ENCODE measurements around the gene FAM3A.
"Not testable (repeated sequence)": the region's sequence is repeated elsewhere in the genome, so short reads cannot be mapped to it uniquely, and the experiment has no call there.

The FAM3A gene

DNA sequence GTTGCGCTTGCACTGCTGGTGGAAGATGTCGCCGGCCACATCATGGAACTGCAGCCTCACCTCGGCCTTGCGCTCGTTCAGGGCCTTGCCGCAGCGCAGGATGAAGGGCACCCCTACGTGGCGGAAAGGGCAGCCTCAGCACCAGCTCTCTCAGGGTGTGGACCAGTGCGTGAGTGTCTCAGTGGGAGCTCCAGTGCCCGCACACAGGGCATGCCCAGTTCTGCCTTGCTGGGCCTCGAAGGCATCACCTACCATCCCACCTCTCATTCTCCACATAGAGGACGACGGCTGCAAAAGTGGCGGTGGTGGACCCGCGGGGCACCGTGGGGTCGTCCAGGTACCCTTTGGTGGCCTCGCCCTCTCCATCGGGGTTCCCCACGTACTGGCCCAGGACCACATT, 16.7 kb upstream of the FAM3A start:
- no peak for FAIRE-seq

DNA sequence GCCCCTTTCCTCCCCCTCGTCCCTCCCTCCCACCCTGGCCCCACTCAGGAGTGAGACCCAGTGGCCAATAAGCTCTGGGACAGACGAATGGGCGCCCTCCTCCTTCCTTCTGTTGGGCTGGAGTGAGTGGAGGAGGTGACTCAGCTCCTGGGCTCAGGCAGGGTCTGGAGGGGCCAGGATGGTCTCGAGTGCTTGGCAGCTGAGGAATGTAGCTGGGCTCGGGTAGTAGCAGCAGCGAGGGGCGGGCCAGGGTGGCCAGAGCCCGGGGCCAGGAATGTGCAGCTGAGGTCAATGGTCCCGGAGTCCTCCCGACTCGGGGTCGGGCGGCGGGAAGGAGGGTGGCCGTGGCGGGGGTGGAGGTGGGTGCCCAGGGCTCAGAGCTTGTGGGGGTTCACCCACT, 15.6 kb upstream of the FAM3A start:
- no peak for FAIRE-seq

DNA sequence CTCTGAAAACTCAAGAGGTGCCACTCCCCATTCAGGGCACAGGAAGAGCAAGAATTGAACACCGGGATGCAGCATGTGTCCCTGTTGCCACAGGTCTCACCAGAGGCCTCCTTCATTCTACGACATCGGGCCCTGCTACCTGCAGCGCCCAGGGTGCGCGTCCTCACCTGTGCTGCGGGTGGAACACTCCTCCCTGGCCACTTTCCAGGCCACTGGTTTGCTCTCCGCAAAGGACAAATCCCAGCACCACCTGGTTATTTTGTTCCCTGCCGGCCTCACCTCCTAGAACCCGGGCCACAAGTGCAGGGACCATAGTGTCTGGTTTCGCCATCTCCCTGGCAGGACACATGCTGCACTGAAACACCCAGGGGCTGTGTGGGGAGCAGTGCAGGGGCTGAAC, 14.3 kb upstream of the FAM3A start:
- no peak for FAIRE-seq

DNA sequence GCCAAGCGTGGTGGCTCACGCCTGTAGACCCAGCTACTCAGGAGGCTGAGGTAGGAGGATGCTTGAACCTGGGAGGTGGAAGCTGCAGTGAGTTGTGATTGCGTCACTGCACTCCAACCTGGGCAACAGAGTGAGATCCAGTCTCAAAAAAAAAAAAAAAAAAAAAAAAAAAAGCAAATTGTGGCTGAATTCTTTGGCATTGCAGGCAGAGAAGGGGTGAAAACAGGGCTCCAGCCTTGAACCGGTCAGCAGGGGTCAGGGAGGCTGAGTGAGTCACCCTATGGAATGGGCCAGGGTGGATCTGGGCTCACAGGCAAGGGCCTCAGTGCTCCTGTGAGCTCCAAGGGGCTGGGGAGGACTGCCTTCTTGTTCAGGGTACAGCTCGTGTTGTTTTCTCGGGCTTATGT, 13.2 kb upstream of the FAM3A start:
- no peak for FAIRE-seq

DNA sequence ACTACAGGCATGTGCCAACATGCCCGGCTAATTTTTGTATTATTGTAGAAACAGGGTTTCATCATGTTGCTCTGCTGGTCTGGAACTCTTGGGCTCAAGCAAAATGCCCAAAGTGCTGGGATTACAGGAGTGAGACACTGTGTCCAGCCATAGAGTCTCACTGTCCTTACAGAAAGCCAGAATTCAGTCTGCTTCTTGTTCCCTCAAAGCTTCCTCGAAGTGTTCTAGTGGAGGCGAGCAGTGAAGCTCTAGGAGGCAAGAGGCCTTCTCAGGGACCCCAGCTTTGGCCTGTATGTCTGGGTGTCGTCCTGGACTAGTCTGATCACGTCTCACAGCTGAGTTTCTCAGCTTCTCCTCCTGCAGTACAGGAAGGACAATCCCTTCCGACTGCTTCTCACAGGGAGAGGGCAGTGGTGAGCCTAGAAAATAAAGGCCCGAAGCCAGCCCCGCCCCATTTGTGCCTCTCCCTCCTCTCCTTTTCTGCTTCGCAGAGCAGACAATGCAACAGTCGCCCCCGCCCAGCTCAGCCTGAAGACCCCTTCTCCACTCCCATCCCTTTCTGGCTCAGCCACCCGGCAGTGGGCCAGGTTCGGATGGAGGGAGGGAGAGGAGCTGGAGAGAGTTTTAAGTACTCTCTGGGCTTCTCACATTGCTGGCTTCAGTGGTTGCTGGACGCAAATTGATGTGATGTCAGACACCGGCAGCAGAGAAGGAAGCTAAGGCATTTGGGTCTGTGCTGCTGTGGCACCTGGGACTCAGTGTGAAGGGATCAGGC, 11.1 kb upstream of the FAM3A start:
- no peak for FAIRE-seq

DNA sequence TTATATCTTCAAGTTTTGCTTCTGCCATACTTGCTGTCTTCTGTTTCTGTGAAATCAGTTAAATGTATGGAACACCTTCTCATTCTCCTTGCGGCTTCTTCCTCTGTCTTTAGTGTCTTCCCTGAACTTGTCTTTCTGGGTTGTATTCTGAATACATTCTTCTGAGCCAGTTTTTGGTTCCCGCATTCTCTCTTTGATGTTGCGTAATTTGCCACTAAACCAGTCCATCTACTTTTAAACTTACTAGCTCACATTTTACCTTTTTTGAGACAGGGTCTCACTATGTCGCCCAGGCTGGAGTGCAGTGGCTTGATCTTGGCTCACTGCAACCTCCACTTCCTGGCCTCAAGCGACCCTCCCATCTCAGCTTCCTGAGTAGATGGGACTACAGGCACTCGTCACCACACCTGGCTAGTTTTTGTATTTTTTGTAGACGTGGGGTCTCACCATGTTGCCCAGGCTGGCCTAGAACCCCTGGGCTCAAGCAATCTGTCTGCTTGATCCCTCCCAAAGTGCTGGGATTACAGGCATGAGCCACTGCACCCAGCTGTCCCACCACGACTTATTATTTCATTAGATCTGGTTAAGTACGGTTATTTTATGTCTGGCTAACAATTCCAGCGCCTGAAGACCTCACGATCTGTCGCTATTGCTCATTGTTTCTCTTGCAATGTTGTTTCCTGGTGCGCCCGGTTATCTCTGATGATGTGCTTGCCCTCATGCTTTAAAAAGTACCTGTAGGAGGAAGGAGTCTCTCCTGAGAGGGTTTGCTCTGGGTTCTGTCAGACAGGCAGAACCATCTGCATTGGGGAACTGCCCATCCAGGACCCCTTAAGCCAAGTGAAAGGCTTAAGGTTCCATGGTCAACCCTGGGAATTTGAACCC, 9.8 kb upstream of the FAM3A start:
- FAIRE-seq = no peak

DNA sequence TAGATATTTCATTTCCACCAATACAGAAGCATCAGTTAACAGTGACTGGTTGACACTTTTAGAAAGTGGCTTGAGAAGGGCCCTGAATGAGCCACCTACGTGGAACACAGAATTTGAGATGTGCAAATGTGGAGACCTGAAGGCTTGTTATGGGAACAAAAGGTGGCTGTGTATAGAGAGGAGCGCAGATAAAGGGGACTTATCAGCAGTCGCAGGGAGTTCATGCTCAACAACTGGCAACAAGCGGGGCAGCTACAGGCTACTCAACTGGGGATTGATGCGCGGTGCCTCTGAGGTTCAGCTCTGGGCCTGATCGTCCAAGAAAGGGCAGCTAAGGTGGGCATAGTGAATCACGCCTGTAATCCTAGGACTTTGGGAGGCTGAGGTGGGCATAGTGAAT, 3.4 kb upstream of the FAM3A start:
- FAIRE-seq = no peak

DNA sequence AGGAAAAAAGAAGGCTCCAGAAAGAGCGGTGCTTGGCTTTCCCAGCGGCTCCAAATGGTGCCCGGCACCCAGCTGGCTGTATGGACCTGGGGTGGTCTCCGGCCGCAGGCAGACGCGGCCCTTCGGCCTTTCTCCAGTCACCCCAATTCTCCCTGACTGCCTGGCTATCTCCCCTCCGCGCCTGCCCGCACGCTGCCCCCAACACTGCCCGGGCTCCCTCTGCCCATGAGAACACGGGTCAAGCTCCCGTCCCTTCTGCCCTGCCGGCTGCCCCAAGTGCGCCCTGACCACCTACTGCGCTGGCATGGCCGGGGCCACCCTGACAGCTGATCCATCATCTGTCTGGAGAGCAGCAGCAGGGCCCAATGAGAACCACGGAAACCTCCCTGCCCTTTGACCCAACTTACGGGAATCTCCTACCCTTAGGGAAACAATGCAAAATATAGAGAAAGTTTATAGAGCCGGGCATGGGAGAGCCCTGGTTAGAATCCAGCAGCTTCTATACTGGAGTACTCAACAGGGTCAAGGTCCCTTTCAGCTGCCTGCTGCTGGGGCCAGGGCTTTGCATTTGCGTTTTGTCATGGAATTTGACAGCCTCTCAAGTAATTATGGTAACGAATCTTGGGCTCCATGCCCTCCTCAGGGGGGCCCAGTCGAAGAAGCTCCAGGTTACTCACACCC, 1.2 kb upstream of the FAM3A start:
- no peak for FAIRE-seq

DNA sequence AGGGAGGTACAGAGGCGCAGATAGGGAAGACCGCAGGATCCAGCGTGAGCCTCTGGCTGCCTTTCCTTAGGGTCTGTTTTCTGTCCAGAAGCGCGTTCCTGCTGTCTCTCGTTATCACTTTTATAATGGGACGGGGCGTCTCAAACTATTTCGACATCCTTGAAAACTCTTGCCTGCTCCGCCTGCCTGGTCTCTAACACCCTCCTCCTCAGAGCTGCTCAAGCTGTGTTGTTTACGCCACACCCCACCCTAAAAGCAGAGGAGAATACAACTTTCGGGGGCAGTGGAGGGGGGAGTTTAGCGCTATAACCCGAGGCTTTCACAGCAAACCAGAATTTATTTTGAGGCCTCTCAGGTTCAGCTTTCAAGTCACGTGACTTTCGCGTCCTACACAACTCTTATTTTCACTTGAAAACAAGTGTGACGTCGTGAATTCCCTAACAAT, 646 bp upstream of the FAM3A start:
- FAIRE-seq = no peak

DNA sequence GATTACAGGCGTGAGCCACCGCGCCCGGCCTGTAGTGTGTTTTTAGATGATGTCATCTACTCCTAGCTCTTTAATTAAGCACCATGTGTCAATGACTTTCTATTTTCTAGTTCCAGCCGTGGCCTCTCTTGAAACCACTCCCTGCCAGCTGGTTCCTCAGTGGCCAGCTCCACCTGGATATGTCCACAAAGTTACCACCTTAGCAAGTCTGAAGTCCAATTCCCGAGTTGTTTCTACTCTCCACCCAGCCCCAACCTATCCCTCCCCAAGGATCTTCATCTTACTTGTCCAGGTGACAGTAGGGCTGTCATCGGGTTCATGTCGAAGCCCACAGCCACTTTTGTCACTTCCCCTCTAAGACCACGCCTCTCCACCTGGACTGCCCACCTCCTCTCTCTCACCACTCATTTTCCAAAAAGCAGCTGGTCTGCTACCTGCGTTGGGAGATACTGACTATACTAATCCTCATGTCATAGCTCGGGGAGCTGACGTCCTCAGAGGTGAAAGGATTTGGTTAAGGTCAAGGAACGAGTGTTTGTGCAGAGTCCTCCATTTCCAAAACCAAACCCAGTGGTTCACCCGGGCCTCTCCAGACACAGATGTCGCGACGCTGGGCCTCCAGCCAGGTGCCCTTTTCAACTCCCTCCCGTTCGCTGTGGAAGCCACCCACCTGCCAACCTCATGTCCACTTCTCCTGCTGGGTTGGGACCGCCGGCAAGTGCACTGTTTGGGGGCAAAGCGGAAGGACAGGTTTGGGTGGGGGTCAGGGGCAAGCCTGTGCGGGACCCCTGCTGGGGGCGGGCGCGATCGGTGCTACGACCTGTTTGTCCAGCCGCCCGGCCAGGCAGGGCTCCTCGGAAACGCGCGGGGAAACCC, 704 bp downstream of the FAM3A start:
- peak; percentile 62 for FAIRE-seq

DNA sequence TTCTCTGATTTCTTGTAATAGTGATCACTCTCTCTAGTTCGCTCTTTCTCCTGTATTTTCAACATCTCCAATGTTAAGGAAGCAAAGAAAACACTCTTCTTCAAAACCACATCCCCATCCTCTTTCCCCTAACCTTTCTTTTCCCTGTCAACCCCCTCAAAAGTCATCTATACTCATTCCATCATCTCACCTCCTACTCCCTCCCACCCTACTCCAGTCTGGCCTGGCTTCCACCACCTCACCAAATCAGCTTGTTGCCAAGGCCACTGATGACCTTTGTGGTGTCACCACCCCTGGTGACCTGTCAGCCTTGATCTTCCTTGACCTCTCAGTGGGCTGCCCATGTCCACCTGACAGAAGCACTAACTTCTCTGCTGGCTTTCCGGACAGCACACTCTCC, 2.3 kb downstream of the FAM3A start:
- FAIRE-seq = no peak

DNA sequence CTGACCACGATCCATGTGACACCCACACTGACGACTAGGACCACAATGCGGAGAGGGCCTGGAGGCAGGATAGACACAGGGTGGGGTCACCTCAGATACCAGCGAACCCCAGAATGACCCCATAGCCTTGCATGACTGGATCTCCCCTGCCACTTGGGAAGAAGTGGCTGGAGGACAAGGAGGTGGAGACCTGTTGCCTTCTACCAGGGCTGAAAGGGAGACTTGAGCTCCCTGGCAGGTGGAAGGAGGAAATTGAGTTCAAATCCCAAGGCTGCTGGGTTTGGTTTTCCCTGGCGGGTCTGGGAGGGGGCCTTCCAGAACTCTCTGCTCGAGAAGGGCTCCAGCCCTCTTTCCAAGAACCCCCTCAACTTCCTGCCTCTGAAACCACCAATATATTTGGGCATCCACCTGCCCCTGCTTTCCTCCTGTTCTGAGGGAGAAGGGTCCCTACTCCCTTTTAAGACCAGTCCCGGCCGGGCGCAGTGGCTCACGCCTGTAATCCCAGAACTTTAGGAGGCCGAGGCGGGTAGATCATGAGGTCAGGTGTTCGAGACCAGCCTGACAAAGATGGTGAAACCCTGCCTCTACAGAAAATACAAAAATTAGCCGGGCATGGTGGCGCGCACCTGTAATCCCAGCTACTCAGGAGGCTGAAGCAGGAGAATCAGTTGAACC, 3.0 kb downstream of the FAM3A start:
- FAIRE-seq = no peak

DNA sequence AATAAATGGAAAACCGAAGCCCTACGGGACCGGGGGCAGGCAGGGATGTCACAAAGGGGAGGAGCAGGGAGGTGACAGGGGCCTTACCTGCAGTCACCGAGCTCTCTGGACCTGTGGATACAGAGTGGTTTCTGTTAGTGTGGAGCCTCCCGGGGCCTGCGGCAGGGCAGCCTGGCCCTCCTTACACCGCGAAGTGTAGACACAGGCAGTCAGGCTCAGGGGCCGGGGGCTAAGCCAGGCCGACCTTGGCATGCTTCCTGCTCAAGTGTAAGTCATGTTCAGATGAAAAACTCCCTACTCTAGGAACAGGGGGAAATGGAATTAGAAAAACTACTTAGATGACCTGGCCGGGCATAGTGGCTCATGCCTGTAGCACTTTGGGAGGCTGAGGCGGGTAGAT, 4.3 kb downstream of the FAM3A start:
- FAIRE-seq = no peak

DNA sequence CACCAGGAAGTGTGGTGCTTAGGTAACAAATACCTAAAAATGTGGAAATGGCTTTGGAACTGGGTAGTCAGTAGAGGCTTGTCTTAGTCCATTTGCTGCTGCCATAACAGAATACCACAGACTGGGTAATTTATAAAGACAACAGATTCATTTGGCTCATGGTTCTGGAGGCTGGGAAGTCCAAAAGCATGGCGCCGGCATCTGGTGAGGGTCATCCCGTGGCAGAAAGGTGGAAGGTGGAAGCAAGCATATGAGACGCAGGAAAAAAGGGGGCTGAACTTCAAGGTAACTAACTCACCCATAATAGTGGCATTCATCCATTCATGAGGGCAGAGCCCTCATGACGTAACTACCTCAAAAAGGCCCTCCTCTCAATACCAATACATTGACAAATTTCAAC, 6.6 kb downstream of the FAM3A start:
- FAIRE-seq = no peak

DNA sequence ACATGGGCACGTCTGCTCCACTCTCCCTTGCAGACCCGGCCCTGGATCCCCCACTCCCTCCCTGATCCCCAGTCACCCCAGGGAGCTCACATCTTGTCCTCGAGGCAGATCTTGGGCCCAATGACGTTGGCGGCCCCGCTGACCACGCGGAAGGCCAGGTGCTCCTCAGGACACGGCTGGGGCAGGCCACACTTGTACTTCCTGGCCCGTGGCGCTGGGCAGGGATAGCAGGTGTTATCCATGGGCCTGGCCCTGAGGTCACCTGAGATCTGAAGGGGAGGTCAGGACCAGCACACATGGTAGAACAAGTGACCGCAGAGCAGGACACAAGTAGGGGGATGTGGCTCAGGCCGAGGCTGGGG, 7.7 kb downstream of the FAM3A start:
- no peak for FAIRE-seq

DNA sequence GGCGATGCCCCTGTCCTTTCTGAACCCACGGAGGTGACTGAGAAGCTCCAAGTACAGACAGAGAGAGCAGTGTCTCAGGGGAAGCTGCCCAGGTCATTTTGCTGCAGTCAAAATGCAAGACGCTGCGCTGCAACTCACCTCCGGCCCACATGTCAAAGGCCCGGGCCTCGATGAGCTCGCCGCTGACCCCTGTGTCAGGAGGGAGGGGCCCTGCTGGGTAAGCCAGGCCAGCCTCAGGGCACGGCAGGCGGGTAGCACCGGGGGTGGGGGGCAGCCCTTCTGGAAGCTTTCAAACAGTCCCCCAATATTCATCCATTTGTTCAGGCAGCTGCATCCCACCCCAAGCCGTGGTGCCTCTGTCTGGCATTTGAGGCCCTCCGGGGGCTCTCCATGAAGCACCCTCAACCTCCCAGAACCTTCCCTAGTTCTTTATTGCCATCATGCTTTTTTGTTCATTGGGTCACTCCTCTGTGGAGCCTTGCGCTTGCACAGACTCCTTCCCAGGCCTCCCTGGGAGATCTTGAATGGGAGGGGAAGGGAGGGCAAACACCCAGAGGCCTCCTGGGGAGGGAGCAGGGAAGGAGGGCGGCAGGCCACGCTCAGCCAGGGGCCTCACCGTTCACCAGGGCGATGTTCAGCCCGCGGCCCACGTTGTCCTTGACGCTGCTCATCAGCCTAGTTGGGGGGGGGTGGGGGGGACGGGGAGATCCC, 8.2 kb downstream of the FAM3A start:
- no peak for FAIRE-seq

DNA sequence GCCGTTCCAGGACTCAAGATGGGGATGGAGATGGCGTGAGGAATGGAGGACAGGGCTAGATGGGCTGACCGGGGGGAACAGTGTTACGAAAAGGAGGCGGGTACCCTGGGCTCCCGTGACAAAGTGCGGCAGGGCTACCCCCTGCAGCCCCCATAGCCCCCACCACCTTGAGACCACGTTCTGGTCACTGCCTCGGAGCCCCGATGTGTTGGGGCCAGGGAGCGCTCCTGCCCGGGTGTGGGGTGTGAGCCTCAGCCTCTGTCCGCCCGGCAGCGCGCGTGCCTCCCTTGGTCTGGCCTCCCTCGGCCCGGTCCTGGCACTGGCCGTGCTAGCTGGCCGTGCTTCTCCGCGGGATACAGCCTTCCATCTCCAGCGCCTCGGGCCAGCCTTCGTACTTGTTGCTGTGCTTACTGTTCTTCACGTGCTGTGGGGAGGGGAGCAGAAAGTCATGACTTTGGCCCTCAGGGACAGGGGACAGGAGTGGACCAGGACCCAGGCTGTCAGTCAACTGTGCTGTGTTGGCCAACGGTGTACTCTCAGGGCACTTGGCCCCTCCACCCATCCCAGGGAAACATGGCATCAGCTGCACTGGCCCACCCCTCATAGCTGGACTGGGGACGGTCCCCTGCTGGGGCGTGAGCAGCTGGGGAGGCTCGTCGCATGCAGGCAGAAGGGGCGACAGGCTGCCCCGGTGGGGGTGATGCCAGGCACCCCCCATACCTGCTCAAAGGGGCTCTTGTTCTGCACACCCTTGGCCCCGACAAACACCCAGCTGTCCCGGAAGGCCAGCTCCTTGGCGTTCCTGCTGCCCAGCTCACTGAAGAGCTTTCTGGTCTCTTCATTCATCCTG, 9.3 kb downstream of the FAM3A start:
- no peak for FAIRE-seq

DNA sequence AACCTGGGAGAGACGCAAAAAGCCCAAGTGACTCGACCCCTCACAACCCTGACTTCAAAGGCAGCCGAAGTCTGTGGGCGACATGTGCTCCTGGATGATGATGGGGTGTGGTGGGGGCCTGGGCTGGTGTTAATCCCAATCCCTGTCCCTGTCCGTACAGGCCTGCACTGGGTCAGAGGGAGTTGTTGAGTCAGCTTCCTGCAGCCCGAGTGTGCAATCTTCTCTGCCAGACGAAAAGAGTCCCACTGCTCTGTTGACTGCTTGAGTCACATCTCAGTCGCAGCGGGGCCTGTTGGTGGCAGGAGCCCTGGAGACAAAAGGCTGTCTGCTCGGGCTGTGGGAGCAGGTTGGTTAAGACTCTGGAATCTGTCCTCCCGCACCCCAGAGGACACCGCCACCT, 10.3 kb downstream of the FAM3A start:
- no peak for FAIRE-seq

DNA sequence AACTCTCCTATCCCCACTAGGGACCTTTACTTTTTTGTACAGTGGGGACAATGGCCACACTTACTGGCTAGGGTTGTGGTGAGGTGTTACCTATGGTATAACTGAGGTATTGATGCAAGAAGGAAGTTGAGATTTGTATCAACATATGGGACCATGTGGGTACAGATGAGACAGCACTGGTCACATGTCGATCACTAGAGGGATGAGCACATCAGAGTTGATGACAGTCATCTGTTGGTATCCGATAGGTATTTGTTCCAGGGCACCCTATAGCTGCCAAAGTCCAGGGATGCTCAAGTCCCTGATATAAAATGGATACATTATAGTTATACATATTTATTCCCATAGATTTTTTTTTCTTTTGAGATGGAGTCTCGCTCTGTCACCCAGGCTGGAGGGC, 13.0 kb downstream of the FAM3A start:
- FAIRE-seq = no peak

DNA sequence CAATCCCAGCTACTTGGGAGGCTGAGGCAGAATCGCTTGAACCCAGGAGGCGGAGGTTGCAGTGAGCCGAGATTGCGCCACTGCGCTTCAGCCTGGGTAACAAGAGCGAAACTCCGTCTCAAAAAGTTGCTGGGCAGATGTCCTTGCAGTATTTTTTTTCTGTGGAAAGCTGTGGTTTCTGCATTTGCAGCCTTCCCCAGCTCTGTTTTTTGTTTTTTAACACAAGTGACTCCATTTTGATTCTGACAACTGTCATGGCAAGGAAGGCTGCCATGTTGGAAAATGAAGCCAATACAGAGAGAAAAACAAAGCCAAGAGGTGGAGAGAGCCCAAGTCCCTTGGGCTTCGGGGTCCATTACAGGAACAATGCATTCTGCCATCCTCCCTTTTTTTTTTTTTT, 13.9 kb downstream of the FAM3A start:
- no peak for FAIRE-seq

DNA sequence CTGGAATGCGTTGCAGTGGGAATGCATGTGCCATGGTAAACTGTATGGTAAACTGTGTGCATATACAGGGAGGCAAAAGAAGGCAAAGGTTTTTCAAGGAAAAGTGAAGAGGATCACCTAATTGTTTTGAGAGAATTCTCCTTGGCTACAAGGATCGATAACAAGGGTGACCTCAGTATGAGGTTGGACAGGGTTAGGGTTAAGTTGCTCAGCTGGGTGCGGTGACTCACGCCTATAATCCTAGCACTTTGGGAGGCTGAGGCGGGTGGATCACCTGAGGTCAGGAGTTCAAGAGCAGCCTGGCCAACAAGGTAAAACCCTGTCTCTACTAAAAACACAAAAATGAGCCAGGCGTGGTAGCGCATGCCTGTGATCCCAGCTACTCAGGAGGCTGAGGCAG, 14.6 kb downstream of the FAM3A start:
- FAIRE-seq = not testable (repeated sequence)
